Fibroblast of upper back skin (primary cell): ENCODE data around the gene GALNT11.
A peak's percentile ranks its signal among the peaks of the same experiment; 100 is the strongest.

ENCODE experiments used
- DNase-seq: peaks from one replicate; pipeline ENCODE4 v3.0.0-alpha.2; 2013

Gene GALNT11

DNA sequence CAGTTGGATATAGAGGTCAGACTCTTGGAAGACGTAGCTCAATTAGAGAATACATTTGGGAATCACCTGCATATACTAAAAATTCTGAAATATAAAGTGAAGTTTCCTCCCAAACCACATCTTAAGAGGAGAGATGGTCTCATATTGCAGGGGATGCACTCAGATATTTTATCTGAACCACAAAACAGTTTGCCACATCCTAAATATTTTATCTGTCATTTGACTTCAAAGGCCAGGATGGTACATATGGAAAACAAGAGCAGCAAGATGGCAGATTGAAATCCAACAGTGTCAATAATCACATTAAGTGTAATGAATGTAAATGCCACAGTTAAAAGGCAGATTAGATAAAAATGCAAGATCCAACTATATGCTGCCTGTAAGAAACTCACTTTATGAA, 97.1 kb downstream of the GALNT11 start:
- no peak for DNase-seq

- DNase-seq = no peak
These were observed 101.3 kb downstream of the GALNT11 start for GRCh38 chr7:152126741-152127140.

GRCh38 chr7:152127229-152127628, 101.8 kb downstream of the GALNT11 start:
- no peak for DNase-seq

DNA sequence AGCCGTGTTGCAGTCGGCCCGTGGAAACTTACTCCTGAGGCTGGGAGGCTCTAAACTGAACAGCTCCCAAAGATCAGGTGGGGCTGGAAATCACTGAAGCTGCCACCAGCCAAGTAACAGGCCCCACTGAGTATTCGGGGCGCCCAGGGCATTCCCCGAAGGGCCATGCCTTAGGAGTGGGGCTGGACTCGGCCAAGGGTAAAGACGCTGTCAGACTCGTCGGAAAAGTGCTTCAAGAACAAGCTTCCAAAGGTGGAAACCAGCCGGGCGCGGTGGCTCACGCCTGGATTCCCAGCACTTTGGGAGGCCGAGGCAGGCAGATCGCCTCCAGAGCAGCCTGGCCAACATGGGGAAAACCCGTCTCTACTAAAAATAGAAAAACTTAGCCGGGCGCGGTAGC, 102.8 kb downstream of the GALNT11 start:
- DNase-seq = no peak

DNA sequence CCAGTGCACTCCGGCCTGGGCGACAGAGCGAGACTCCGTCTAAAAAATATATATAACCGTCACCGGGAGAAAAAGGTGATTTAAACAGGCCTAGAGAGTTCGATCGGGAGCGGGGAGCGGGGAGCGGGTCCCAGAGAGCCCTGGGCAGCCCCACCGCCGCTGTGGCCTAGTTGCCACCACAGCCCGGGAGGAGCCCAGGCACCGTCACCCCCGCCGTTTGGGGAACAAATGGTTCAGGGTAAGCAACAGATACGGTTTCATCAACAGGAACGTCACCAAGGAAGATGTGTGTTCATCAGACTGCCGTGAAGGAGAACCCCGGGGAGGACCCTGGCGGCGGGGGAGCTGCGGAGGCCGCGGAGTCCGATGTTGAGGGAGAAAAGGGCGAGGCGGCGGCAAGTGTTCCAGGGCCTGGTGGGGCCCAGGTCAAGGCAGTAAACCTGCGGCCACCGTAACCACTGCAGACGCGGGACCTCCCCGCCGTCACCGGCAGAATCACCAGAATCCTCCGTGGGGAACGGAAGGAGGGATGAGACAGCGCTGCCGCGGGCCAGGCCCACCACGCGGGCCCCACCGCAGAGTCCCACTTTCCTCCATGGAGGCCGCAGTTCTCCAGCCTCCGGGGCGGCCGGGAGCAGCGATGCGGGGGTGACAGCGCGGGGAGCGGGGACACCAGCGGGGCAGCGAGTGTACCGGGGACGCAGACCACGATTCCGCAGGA, 103.4 kb downstream of the GALNT11 start:
- no peak for DNase-seq

- DNase-seq = no peak
These were observed 104.2 kb downstream of the GALNT11 start for GRCh38 chr7:152129682-152130081.

GRCh38 chr7:152130658-152131590, 105.5 kb downstream of the GALNT11 start:
- no peak for DNase-seq

GRCh38 chr7:152131981-152132494, 106.6 kb downstream of the GALNT11 start:
- DNase-seq = no peak

DNA sequence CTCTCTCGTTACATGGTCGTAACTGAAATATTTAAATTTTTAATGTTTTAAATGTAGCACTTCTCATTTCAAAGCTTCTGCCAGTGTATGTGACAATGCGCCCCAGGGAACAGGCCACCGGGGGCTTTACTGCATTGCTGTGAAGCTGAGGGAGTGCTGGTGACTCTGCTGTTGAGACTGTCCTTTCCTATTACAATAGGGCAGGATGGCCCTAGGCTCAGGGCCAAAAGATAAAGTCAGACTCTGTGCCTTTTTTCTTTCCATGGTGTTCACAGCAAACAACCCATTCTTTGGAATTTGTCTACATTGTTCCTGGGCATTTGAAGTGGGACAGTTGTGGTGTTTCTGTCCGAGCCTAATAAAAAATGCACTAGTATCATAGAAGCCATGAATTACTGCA, 107.3 kb downstream of the GALNT11 start:
- no peak for DNase-seq

DNA sequence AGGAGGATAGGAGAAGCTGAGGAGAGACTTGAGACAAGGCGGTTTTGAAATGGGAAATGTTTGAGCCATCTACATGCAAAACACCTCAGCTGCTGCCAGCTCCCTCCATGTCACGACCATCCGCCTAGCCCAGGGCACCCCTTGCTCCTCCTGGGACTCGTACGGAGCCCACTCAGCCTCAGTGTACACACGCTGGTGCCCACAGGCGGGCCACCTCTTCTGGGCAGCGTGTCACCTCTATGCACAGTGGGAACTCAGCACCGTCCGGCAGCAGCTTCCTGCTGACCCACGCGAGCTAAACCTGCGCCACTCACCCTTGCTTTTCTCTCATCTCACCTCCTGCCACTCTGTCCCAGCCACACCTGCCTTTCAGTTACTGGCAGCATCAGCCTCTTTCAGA, 108.3 kb downstream of the GALNT11 start:
- DNase-seq = no peak

DNA sequence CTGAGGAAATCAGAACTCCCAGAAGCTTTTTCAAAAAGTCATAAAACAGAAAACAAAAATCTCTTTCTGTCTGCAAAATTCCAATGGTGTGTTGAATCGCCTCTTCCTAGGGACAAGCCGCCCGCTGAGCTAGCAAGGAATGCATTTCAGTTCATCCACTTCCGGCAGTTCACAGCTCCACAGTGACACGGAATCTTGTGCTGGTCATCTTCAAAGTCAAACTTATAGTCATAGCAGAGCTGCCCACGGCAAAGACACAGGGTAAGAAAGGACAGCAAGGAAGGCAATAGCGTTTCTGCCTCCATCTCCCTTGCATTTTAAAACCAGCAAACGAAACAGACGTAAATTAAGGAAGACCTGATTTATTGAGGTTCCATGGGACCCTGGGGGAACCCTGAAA, 111.2 kb downstream of the GALNT11 start:
- peak; percentile 45 for DNase-seq

DNA sequence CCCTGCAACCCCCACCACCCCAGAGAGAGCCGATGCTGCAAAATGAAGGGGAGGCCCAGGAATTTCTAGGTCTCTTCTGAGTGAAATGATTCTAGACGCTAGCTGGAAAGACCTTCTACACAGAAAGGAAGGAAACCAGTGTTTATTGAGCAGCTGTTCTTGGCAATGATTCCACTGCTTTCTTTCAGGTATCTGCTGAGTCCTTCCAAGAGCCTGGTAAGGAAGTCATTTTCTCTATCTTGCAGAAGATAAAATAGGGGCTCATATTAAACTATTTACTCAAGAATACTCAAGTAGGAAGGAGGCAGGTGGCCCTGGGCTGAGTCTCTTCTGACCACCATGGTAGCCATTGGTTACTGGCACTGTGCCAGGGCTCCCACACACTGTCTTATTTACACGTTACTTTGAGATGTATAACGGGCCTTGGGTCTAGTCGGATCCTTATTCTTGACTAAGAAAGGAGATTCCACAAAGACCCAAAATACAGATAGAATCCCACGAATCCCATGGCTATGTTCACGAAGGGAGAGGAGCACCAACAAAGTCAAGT, 112.1 kb downstream of the GALNT11 start:
- DNase-seq = no peak

DNA sequence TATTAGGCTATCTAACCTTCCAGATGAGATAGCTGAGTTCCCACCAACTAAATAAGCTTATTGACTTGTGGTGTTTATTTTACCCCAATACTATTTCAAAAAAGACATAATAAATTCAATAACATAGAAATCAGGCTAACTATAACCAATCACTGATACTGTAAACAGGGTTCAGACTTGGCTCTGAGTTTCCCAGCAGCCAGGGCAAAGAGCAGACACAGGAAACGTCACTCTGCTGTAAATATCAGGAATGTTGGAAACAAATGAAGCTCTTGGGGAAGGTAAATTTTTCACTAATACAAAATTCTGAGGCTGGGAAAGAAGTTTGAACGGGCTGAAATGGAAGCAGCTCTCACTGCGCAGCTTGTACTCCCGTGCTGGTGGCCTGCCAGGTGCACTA, 114.6 kb downstream of the GALNT11 start:
- DNase-seq = no peak

DNA sequence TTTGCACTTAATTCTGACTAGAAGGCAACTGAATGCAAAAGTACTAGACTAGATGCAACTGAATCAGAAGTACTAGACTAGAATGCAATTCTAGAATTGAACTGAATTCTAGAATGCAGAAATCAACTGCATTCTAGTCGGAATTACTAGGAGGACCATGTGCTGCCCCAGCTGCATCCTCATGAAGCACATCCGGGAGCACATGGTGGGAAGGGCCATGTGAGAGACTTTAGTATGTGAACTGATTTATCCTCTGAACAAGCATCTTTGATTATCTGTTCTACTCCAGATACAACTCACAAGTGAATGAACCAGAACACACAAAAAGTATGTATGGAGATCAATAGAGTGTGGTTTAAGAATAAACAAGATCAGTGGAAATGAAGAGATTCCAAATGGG, 115.1 kb downstream of the GALNT11 start:
- DNase-seq = no peak

DNA sequence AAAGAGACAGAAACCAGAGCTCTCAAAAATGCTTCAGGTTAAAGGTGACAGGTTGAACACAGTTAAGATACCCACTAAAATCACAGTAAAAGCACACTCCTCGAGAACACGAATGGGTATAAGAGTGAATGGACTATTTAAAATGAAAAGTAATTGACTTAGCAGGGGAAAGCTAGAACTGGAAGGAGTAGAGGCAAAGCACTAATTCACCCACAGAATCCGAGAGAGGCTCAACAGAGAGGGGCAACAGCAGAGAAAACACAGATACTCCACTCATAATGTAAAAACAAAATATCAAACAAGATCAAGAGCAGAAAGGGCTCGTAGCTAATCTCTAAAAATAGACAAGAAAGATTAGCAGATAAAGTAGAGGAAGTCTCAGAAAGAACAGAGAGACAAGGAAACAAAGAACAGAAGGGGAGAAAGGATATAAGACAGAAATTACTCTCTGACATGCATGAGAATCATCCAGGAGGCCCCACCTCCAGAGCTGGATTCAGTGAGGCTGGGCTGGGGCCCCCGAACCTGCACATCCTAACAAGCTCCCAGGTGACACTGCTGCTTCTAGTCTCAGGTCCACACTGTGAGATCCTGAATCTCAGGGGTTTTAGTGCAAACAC, 117.6 kb downstream of the GALNT11 start:
- no peak for DNase-seq

- DNase-seq = no peak
These were observed 119.2 kb downstream of the GALNT11 start for GRCh38 chr7:152144557-152145245.

- peak; percentile 34 for DNase-seq
These were observed 120.5 kb downstream of the GALNT11 start for GRCh38 chr7:152145853-152146466.

DNA sequence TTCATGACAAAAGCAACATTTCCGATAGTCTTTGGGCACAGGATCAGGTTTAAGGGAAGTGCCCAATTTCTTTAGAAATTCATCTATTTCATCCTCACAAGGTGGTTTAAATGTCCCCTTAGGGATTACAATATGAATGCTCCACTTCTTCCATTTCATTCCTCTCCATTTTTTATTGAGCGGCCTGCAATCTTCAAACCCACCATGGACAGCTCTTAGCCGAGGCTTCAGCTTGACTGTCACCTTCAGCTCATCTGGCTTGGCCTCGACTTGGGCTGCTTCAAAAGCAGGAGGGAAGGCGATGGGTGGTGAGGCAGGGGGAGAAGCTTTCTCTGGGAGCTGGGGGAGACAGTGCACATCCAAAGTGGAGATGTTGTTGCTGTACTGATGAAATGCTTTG, 123.2 kb downstream of the GALNT11 start:
- DNase-seq = no peak

DNA sequence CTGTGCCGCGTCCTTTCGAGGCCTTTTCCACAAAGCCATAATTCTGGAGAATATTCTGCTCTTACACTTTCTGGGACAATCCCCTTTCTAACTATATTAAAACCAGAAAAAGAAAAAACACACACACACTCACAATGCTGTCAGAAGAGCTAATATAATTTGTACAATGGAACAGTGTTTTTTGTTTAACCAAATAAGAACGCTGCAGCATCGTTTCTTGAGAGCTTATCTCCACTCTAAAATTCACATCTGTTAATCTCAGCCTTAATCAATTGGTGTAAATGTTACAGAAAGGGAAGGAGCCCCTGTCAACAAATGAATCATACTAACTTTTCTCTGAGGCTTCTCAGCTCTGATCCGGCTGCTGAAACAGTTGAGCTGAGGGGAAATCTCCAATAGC, 123.9 kb downstream of the GALNT11 start:
- no peak for DNase-seq

- DNase-seq = no peak
These were observed 126.8 kb downstream of the GALNT11 start for GRCh38 chr7:152152267-152152666.

- no peak for DNase-seq
These were observed 133.5 kb downstream of the GALNT11 start for GRCh38 chr7:152158801-152159587.
